ENCODE data around the gene PHLDB3. TPM values are rescaled to one million over a fixed set of nuclear protein-coding genes. Genes with fewer than 3 reads are reported as not detected.

Gene PHLDB3
- total RNA-seq: 13.3 and 14.3 TPM in 2 replicates
- long read RNA-seq: 0 reads

DNA sequence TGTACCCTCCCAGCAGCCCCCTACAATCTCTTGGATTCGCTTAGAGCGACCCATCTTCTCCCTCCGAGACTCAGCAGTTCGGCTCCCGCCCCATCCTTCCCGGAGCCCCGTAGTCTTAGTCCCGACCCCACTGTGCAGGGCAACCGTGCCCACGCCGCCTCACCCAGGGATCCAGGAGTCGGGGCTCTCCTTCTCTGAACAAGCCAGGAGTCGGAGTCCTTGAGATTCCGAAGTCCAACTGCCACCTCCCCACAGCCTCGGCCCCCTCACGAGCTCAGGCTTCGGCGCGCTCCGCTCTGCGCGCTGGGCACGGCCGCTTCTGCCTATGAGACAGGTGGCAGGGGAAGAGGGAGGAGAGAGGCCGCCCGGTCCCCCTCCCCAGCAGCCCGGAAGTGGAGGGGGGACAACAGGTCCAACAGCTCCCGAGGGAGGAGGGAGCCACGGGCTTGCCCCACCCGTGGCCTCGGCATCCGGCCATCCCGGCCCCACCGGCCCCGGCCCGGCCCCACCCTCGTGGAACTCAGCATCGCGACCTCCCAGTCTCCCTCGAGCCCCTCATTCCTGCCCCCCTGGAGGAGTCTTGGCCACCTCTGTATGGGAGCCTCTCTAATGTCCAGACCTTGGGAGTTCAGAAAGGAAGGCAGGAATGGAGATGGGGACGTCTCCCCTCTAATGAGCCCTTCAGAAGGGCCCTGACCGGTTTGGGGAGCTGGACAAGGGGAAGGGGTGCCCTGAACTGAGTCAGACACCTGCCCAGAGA is at the start of gene PHLDB3:
Gene PHLDB3 (minus strand): TSS at position 321 of the 760 bp plus-strand sequence. CDS start 628 bp downstream, outside the sequence.
- Mint-ChIP-seq H3K4me1 (peaks cover 21% of the 10 kb centered on the region), H3K4me3 (peak within 1 kb of the TSS; percentile 90), H3K27ac (ENCODE audit: unreplicated experiment) (peak within 1 kb of the TSS; percentile 78), H3K27me3 (ENCODE audit: low read depth) (peaks cover 2% of the 10 kb centered on the region), H3K36me3 (ENCODE audit: low read depth) (peaks cover 2% of the 10 kb centered on the region), H3K9me3 (no peaks in the 10 kb centered on the region)
- no peak for DNase-seq (ENCODE audit: low read depth, low spot score)
- TF ChIP-seq, protein P1, sequence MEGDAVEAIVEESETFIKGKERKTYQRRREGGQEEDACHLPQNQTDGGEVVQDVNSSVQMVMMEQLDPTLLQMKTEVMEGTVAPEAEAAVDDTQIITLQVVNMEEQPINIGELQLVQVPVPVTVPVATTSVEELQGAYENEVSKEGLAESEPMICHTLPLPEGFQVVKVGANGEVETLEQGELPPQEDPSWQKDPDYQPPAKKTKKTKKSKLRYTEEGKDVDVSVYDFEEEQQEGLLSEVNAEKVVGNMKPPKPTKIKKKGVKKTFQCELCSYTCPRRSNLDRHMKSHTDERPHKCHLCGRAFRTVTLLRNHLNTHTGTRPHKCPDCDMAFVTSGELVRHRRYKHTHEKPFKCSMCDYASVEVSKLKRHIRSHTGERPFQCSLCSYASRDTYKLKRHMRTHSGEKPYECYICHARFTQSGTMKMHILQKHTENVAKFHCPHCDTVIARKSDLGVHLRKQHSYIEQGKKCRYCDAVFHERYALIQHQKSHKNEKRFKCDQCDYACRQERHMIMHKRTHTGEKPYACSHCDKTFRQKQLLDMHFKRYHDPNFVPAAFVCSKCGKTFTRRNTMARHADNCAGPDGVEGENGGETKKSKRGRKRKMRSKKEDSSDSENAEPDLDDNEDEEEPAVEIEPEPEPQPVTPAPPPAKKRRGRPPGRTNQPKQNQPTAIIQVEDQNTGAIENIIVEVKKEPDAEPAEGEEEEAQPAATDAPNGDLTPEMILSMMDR (conservative IDR thresholded peaks at IDR 0.05): no peak

- Mint-ChIP-seq H3K36me3 (ENCODE audit: low read depth) (peaks cover 8% of the 10 kb centered on the region), H3K4me3 (no peak overlapping the region), H3K27me3 (ENCODE audit: low read depth) (no peaks in the 10 kb centered on the region), H3K4me1 (no peaks in the 10 kb centered on the region), H3K27ac (ENCODE audit: unreplicated experiment) (no peak overlapping the region), H3K9me3 (no peaks in the 10 kb centered on the region)
- no peak for DNase-seq (ENCODE audit: low read depth, low spot score)
- TF ChIP-seq, protein P1 (conservative IDR thresholded peaks at IDR 0.05): no peak
Measured at GRCh38 chr19:43553656-43554055, 49.1 kb upstream of the PHLDB3 start.

- Mint-ChIP-seq H3K36me3 (ENCODE audit: low read depth) (peaks cover 12% of the 10 kb centered on the region), H3K27me3 (ENCODE audit: low read depth) (no peaks in the 10 kb centered on the region), H3K9me3 (no peaks in the 10 kb centered on the region), H3K27ac (ENCODE audit: unreplicated experiment) (no peak overlapping the region), H3K4me1 (no peaks in the 10 kb centered on the region), H3K4me3 (no peak overlapping the region)
- no peak for DNase-seq (ENCODE audit: low read depth, low spot score)
- TF ChIP-seq, protein P1 (conservative IDR thresholded peaks at IDR 0.05): no peak
Measured at GRCh38 chr19:43552616-43553015, 48.1 kb upstream of the PHLDB3 start.

DNA sequence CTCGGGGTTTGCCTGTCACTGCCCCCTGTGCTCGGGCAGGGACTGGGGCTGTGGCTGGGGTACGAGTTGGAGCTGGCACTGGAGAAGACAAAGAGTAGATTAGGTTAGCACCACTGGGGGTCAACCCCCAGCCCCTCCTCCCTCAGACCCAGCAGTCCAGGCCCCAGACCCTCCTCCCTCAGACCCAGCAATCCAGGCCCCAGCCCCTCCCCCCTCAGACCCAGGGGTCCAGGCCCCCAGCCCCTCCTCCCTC is 47.6 kb upstream of the PHLDB3 start:
- TF ChIP-seq, protein P1 (conservative IDR thresholded peaks at IDR 0.05): no peak
- H3K9me3 Mint-ChIP-seq: no peaks in the 10 kb centered on the region
- no peaks in the 10 kb centered on the region for H3K27me3 Mint-ChIP-seq (ENCODE audit: low read depth)
- no peak overlapping the region for H3K27ac Mint-ChIP-seq (ENCODE audit: unreplicated experiment)
- H3K4me3 Mint-ChIP-seq: no peak overlapping the region
- peaks cover 12% of the 10 kb centered on the region for H3K36me3 Mint-ChIP-seq (ENCODE audit: low read depth)
- DNase-seq (ENCODE audit: low read depth, low spot score): no peak
- H3K4me1 Mint-ChIP-seq: no peaks in the 10 kb centered on the region

DNA sequence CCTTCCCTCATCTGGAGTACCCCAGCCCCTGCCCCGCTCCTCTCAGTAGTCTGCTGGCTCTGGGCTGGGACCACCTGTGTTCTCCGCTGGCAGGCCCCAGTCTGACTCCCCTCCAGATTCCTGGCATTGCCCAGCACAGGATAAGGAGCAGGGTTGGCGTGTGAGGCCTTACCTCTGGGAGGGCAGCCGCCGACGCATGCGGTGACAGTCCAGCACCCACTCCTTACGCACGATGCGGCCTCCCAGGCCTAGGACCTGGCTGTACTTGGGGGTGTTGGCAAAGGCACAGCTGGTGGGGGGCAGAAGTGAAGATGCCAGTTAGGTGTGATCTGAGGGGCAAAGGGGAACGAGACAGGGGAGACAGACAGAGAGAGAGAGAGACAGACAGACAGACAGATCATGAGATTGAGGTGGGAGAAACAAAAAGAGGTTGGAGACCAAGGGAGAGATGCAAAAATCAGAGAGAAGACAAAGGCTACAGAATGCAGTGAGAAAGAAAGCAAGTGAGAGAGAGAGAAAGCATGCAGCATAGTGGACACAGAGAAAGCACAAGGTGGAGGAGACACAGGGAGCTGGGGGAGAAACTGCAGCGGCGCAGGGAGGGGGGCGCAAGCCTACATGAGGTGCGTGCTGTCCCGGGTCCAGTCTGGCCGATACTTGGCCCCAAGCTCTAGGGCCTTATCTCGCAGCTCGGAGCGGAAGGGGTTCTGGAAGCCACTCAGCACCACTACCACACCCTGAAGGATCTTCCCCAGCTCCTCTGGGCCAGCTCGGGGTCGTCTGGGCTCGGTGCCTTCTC is 47.1 kb upstream of the PHLDB3 start:
- TF ChIP-seq, protein P1 (conservative IDR thresholded peaks at IDR 0.05): no peak
- no peaks in the 10 kb centered on the region for H3K9me3 Mint-ChIP-seq
- no peaks in the 10 kb centered on the region for H3K27me3 Mint-ChIP-seq (ENCODE audit: low read depth)
- H3K27ac Mint-ChIP-seq (ENCODE audit: unreplicated experiment): no peak overlapping the region
- no peak for DNase-seq (ENCODE audit: low read depth, low spot score)
- no peaks in the 10 kb centered on the region for H3K4me1 Mint-ChIP-seq
- peaks cover 12% of the 10 kb centered on the region for H3K36me3 Mint-ChIP-seq (ENCODE audit: low read depth)
- no peak overlapping the region for H3K4me3 Mint-ChIP-seq

All from neural crest cell (in vitro differentiated cells).